Measurements from ENCODE around the gene IZUMO4.
"Not testable (repeated sequence)": the region's sequence is repeated elsewhere in the genome, so short reads cannot be mapped to it uniquely, and the experiment has no call there.

Gene IZUMO4

DNA sequence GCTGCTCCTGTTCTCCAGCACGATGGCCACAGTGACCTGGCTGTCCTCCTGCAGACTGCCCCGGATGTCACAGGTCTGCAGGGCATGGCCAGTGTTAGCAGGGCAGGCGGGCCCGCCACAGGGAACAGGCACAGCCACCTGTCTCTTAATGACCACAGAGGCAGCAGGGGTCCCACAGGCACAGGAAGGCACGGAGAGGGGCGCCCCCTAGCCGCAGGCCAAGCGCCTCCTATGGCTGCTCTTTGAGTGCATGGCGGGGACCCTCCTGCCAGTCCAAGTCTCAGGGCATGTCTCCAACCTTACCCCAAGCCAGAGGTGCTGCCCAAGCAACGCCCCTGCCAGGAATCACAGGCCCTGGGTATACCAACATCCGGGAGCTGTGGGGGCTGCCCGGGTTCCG lies 14.1 kb downstream of the IZUMO4 start:
- no peak for DNase-seq

DNA sequence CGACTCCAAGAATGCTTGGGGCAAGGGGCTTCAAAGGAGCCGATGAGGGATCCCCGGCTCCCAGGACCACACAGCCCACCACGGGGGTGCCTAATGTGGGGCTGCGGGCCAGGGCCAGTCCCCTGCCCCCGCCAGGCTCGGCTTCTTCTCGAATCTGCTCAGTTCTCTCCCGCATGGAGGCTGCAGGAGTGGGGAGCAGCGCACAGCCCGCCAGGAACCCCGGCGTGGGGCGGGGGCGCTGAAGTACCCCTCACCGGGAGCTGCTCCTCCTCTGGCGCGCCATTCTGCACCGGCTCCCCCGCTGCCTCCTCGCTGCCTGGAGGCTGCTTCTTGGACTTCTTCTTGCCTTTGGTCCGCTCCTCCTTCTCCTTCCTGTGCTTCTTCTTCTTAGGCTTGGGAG lies 14.7 kb downstream of the IZUMO4 start:
- DNase-seq: no peak

DNA sequence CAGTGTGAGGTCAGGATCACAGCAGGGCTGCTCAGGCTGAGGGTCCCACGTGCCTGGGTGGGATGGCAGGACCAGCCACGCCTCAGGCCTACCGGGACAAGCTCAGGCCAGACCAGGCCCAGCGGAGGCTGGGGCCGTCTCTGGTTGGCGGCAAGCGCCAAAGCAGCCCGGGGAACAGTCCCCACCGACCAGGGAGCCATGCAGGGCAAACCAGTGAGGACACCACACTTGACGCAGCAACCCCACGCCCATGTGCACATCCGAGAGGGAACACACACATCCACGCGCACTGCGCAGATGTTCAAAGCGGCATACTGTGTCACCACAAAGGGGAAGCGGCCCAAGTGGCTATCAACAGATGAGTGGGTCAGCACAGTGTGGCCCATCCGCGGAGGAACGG lies 15.2 kb downstream of the IZUMO4 start:
- no peak for DNase-seq

DNA sequence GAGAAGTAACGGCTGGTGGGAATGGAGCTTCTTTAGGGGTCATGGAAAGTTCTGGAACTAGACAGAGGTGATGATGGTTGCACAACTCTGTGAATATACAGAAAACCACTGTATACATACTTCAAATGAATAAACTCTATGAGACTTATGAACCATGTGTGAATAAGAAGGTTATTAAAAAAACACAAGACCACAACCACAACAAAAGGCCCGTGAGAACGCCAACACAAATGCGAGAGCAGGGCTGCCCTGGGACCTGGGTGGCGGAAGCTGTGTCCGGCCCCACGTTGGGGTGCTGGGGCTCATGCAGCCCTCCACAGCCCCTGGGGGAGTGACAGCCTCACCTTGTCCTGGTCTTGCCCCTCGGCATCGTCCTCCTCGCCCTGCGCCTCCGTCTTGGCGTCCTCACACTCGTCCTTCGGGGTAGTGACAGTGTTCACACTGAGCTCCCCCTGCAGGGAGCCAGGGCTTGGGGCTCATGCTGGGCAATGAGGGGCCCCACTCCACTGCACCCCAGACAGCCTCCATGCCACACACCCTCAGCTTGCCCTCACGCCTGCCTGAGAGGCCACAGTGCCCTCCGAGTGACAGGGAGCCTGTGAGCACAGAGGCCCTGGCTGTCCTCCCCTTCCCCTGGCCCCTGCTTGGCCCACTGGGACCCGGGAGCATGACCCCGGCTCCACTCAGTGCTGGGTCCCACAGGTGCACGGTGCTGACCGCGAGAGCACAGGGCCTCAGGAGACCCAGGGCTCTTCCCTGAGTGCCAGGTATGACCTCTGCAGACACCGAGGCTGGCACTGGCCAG lies 16.0 kb downstream of the IZUMO4 start:
- DNase-seq: peak; percentile 25

DNA sequence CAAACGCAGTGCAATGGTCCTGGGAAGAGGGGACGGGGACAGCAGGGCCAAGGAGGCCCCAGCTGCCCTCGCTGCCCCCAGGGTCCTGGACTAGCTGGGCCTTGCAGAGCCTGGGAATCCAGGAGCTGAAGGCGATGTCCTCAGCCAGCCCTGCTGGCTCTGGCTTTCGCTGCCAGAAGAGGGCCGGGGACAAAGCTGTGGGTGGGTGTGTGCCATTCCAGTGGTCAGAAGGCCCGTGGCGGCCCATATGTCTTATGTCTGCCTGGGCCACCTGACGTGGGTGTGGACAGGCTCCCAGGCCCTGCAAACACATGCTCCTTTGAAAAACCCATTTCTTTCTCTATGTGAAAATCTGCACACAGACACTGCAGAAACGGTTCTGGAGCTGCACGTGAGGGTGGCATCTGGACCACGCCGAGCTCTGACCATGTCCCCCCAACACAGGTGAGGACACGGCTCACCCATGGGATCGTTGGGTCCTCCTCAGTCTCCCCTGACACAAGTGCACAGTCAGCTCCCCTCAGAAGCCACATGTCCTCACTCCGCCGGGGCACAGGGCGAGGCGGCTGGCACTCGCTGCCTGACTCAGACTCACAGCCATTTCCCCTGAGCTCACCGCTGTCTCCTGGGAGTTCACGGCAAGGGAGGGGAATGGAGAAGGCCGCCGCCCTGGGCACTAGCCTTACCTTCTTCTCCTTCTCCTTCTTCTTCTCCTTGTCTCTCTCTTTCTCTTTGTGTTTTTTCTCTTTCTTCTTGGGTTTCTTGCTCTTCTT lies 16.9 kb downstream of the IZUMO4 start:
- no peak for DNase-seq

DNA sequence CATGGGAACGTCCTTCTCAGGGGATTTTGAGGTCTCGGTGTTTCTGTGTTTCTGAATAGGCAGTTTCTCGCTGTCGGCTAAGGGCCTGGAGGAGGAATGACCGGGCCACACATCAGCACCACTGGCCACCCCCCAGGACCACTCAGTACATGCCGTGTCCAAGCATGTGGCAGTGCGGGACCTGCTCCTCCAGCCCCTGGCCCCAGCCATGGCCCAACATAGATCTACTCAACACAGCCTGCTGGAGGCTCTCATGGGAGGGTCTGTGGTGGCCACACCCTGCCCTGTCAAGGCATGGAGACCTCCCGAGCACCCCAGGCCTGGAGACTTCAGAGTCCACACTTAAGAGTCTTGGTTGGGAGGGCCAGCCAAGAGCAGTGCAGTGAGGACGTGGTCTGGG lies 17.5 kb downstream of the IZUMO4 start:
- DNase-seq: no peak

DNA sequence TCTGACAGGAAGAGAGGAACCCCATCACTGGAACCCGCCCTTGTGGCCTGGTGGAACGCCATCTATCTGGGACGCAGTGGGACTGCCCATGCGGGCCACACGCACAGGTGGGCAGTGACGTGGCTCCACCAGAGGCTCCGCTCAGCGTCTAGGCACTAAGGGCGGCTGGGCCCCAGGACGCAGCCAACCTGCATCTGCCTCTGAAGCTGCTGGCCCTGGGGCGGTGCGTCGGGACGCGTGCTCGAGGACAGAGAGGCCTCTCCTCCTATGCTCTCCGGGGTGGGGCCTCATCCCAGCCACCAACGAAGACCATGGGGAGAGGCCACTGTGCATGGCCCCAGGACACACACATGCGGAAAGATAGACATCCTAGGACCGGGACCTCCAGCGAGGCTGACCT lies 18.1 kb downstream of the IZUMO4 start:
- DNase-seq: no peak

DNA sequence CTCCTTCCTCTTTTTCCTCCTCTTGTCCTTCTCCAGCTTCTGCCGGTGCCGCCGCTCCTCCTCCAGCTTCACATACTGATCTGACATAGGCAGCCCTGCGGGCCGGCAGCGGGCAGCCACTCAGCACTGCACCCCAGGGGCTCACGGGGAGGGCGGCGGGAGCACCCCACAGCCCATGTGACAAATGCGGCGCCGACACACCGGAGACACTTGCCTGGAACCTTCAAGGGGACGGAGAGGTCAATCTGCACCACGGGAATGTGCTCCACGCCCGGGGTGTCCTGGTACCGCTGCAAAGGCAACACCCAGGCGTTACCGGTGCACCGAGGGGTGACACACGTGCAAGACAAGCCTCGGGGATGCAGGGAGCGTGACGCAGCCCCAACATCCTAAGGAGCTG lies 18.6 kb downstream of the IZUMO4 start:
- no peak for DNase-seq

DNA sequence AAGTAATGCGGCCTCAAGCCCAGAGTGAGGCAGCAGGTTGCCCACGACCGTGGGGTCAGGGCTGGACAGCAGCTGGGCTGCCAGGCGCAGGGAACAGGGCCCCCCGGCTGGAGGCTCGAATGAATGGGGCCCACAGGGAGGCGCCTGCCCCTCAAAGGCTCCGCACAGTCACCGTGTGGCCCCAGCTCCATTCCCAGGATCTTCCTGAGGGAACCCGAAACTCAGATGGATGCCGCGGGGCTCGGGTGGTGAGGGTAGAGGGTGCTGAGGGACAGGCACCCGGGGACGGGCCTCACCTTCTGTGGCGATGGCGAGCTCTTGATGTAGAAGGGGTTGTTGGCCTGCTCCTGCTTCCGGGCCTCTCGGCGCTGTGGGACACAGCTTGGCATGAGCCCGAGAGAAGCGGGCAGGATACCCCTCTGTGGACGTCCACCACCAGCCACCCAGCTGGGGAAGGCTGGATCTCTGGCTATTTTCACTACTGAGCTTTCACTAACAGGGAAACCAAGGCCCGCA lies 19.3 kb downstream of the IZUMO4 start:
- DNase-seq: no peak

DNA sequence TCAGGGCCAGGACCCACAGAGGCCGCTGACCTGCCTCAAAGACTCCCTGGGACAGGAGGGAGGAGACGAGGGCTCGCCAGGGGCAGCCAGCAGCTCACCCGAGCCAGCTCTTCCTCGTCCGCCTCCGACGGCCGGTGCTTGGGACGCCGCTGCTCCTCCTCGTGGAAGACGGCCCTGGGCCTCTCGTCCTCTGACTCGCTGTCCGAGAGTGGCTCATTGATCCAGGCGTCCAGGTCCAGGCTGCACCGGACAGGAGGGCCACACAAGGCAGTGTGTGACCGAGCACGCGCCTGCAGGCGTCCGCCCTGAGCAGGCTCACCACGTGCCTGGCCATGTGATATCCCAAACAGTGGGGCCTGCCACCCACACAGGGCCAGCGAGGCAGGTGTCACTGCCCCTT lies 19.8 kb downstream of the IZUMO4 start:
- no peak for DNase-seq

DNA sequence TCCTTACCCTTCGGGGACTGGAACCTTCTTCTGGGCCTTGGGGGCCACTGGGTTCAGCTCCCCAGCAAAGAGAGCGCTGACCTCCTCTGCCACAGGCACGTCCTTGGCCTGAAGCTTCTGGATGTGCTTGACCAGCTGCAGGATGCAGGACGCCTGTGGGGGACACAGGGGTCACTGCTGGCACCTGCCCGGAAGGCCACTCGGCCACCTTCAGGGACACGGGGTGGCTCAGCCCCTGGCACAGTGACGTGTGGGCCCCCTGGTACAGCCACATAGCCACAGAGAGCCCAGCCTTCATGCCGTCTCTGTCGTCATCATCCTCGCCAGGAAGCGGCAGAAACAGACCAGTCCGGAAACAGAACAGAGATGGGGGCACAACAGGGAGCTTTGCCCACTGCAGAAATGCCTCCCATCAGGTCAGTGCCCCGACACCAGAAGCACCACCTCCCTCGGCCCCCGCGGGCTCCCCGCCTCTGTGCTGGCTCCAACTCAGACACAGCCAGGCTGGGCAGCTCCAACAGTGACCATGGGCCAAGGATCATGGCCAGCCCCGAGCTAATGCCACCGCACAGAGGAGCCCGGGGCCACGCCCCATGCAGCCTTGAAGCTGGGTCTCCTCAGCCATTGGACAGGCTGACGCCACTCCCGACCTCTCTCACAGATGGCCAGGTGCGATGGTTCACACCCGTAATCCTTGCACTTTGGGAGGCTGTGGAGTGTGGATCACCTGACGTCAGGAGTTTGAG lies 20.7 kb downstream of the IZUMO4 start:
- DNase-seq: no peak

DNA sequence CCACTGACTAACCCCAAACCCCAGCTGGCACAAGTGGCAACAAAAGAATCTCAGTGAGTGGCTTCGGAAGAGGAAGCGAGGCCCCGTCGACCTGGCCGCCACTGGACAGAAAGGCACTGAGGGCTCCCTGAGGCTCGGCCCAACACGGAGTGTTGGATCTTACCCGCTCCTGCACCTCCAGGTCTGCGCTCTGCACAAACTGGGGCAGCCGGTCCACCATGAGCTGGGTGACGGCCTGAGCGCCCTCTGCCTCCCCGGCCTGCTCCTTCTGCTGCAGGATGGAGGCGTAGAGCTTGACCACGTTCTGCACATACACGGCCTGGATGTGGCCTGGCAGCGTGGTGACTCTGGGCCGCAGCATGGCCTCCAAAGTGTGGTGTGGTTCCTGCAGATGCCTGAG lies 21.7 kb downstream of the IZUMO4 start:
- DNase-seq: no peak

DNA sequence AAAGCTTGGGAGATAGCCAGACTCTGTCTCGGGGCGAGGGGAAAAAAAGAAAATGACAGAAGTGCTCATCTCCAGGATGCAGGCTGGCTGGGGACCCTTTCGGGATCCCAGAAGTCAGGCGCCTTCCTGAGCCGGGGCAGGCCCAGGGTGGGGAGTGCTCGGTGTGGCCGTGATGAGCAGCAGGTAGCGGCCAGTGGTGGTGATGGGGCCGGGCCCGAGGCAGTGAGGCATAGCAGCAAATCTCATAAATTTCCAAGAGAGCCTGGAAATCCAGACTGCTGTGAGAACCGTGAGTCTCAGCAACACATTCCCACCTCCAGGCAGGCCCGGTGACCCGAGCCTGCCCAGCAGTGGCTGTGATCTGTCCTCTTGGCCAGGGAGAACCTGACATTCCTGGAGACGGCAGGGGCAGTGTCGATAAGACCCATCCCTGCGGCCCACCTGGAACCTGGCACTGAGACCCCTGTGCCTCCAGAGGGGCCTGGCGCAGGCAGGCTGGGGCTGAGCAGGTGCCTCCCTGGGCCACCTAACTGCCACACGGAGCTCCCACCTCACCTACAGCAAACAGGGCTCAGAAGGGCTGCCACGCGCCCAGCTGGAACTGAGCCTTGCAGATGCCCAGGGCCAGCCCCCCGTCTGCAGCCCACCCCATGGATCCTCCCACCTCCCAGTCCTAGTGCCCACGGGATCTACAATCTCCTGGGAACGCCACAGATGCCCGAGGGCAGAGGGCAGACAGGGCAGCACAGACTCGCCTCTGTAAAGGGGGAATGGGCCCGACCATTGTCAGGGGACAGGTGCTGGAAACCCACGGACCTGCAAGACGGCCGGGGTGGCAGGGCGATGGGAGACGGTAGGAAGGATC lies 23.4 kb downstream of the IZUMO4 start:
- DNase-seq: no peak

DNA sequence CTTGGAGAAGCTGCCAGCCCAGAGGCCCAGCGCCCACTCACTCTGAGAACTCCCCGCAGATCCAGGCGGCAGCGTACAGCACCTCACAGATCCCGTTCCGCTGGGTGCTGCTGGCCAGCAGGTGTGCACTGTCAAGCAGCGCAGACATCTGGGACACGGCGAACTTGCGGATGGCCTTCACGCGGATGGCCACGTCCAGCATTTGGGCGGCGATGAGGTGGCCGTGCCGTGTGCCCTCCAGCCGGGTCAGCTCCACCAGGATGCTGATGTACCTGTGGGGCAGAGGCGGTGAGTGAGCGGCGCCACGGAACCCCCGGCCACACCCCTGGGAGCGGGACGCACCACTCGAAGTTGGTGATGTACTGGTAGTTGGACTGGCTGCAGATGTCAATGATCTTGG lies 24.1 kb downstream of the IZUMO4 start:
- DNase-seq: no peak

DNA sequence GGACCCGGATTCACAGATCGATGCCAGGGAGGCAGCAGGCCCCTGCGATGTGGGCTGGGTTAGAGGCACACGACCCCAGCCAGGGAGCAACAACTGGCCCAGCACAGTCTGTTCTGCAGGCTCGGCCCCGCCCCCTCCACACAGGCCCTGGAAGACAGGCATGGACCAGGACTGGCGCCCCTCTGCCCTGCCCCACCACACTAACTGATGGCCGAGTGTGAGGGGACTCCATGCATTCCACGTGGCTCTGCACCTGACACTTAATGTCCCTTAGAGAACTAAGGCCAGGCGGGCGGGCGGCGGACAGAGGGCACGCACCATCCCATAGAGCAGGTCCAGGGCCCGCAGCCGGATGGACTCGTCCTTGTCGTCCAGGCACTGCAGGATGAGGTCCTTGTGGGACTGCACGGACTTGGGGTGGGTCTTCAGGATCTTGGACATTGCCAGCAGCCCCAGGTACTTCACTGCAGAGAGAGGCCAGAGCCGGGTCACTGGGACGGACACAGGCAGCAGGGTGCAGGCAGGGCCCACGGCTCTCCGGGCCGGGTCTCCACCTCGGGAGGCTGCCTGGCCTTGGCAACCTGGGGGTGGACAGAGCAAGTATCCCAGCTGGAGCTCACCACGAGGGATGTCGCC lies 24.8 kb downstream of the IZUMO4 start:
- DNase-seq: no peak

DNA sequence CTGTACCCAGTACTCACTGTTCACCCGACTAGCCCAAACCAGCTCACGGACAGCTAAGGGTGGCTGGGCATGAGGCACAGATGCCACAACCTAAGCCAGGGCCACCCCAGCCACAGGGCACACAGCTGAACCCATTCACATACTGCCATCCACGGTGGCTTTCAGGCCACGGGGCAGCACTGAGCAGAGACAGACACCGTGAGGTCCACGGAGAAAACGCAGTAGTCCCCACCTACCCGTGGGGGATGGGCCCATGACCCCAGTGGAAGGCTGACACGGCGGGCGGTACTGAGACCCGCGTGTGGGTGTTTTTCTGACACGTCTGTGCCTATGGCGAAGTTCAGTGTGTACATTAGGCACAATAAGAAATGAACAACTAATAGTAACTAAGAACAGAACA lies 25.5 kb downstream of the IZUMO4 start:
- no peak for DNase-seq

DNA sequence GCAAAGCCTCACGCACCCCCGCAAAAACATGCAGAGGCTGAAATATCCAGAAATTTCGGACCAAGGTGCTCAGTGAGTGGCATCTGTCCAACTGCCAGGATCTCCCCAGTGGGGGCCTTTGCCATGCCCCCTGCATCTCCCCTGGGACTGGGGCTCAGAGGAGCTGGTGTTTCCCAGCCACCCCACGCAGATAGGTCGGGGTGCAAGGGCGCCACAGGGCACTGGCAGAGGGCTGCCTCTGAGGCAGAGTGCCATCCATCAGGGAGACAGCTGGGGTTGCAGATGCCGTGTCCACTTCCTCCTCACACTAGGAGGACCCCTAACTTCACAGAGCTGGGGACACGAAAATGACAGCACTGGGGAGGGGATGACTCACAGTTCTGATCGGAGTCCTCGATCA lies 26.3 kb downstream of the IZUMO4 start:
- DNase-seq: no peak

DNA sequence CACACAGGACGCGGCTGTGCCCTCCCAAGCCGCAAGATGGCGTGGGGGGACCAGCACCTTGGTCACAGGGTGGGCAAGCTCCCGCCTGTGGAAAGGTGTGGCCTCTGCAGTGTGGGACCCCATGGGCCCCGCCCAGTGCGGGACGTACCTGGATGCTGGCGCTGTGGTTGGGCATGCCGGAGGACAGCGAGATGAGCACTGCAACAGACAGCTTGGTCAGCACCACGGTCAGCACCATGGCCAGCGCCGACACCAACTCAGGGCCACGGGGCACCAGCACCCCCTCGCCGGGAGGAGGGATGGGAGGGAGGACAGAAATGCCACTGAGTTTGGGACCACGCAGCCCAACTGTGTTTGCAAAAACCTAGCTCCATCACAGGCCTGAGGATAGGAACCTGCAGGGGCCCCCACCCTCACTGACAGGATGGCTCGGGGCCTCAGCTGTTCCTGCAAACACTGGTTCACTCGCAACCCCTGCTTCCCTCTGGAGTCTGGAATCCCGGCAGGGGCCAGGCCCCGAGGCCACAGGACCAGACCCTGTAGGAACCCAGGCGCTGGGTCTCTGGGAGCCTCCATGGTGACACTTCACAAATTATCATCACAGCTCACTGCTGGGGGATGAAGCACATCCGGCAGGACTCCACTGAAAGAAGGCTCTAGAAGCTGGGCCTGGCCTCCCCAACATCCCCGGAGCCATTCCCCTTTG lies 27.1 kb downstream of the IZUMO4 start:
- DNase-seq: peak; percentile 6

DNA sequence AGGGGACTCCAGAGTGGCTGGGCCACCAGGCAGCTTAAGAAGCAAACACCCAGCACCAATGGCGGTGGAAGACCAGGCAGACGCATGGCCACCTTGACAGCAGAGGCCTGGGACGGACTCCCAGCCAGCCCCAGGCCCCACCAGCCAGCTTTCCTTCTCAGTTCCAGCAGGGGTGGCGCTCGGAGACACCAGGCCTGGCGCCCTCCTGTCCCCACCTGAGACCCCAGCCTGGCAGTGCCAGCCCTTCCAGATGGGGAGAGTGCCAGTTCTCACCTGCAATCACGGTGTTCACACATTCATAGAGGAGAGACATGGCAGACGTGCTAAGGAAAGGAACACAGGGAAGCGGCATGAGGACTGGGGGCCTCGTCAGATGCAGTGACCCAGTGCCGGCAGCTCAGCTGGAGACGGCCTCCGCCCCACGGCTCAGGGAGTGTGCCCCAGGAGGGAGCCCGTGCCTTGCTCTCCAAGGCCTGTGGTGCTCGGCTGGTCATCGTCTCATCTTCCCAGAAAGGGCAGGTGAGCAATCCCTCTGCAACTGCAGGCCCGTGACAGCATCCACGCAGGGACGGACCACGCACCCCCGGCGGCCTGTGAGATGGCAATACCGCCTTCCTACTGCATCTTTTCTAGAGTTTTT lies 30.3 kb downstream of the IZUMO4 start:
- DNase-seq: no peak

DNA sequence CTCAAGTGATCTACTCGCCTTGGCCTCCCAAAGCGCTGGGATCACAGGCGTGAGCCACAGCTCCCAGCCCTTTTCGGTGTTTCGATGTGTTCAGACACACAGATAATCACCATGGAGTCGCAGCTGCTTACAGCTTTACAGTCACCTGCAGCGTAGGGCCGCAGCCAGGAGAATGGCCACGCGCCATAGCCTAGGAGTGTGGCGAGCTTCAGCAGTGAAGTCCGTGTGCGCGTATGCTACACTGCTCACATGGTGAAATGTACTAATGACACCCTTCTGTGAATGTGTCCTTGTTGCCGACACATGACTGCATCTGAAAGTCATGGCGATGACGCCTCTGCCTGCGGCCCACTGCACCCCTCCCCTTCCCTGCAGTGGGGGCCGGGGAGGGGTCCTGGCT lies 31.0 kb downstream of the IZUMO4 start:
- no peak for DNase-seq

DNA sequence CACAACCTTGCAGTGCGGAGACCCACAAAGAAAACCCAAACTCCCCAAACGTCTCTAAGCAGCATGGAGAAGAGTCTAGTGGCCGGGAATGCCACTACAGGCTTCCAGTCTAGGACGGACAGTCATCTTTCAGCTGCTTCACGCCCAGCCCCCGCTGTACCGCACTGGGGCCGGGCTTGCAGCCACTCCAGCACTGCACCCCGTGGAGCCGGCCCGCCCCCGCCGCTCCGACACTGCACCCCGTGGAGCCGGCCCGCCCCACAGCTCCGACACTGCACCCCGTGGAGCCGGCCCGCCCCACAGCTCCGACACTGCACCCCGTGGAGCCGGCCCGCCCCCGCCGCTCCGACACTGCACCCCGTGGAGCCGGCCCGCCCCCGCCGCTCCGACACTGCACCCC lies 31.5 kb downstream of the IZUMO4 start:
- not testable (repeated sequence) for DNase-seq
